Endothelial cell of umbilical vein (primary cell): ENCODE data around the gene PEDS1. TPM values are rescaled to one million over a fixed set of nuclear protein-coding genes. Genes with fewer than 3 reads are reported as not detected.
A peak's percentile ranks its signal among the peaks of the same experiment; 100 is the strongest.

Experiments used
- BruUV-seq: library from RNA; stranded (reverse); fragments of 400-500 nt; replicated peaks from 2 replicates; lab custom pipeline; 2021; lab: Mats Ljungman, UMichigan
- CTCF ChIA-PET: fragments of 300-600, 350-600 bp; sonication (Branson Sonifier 250); formaldehyde crosslinking; loops from one replicate; lab custom pipeline; 2021; ENCODE audit warnings: antibody characterized with exemption, inconsistent platforms; lab: Charles Lee
- POLR2A ChIA-PET: fragments of 300-600, 350-600 bp; sonication (Branson Sonifier 250); formaldehyde crosslinking; loops from one replicate; lab custom pipeline; 2021; ENCODE audit warnings: antibody characterized with exemption, inconsistent platforms; lab: Charles Lee
- DNase-seq: peaks from one replicate; pipeline ENCODE4 v3.0.0-alpha.2; 2011; ENCODE audit warnings: low read depth, low spot score
- FAIRE-seq: peaks from 2 replicates; lab custom pipeline; 2011; peaks lifted over from hg19 to GRCh38; lab: Jason Lieb, UNC
- H2AFZ ChIP-seq: 2 replicates; pipeline ENCODE4 v1.6.0; 2012; ENCODE audit warnings: low read depth, low read length, control low read depth, inconsistent platforms
- H3K27ac ChIP-seq: 2 replicates; pipeline ENCODE4 v1.5.1; 2011; ENCODE audit warnings: low read depth, mild to moderate bottlenecking, control low read depth, low read length, moderate library complexity; ENCODE audit not compliant: insufficient read depth
- H3K27me3 ChIP-seq, 2 experiments: 2 replicates each; pipeline versions ENCODE4 v1.6.0 to v1.6.1; 2011; ENCODE audit warnings: low read length in 2 of 2, mixed read lengths in 1 of 2; ENCODE audit not compliant: control insufficient read depth in 2 of 2, insufficient read depth in 2 of 2
- H3K36me3 ChIP-seq, 2 experiments: 2 replicates in 1 of 2; 3 replicates in 1 of 2; pipeline ENCODE4 v1.5.1; 2011; ENCODE audit warnings: low read length in 2 of 2, mild to moderate bottlenecking in 1 of 2, moderate library complexity in 1 of 2; ENCODE audit not compliant: control insufficient read depth in 2 of 2, insufficient read depth in 2 of 2; ENCODE audit errors: extremely low read depth in 1 of 2
- H3K4me1 ChIP-seq: 3 replicates; pipeline ENCODE4 v1.5.1; 2011; ENCODE audit warnings: mild to moderate bottlenecking, low read length; ENCODE audit not compliant: control insufficient read depth, insufficient read depth; ENCODE audit errors: extremely low read depth
- H3K4me2 ChIP-seq: 2 replicates; pipeline ENCODE4 v1.6.1; 2011; ENCODE audit warnings: low read length, control low read depth, mixed read lengths; ENCODE audit not compliant: insufficient read depth
- H3K4me3 ChIP-seq, 3 experiments: fragments of 200-600 bp in 1 of 3; sonication (generic), shearing (Covaris generic) in 1 of 3; replicated peaks in 1 of 3; 2 replicates each; pipeline ENCODE4 v1.5.1; 2011 to 2016; ENCODE audit warnings: control low read depth in 3 of 3, low read length in 3 of 3, mild to moderate bottlenecking in 2 of 3, inconsistent platforms in 1 of 3, low read depth in 1 of 3, moderate library complexity in 1 of 3; ENCODE audit not compliant: insufficient read depth in 1 of 3
- H3K79me2 ChIP-seq: 2 replicates; pipeline ENCODE4 v1.6.0; 2012; ENCODE audit warnings: low read length, inconsistent platforms; ENCODE audit not compliant: control insufficient read depth, insufficient read depth
- H3K9ac ChIP-seq: replicated peaks from 2 replicates; pipeline ENCODE3; 2011; ENCODE audit warnings: low read length, control low read depth; ENCODE audit not compliant: insufficient read depth; ENCODE audit errors: extremely low read depth
- H3K9me1 ChIP-seq: replicated peaks from 3 replicates; pipeline ENCODE4 v1.6.0; 2011; ENCODE audit warnings: mild to moderate bottlenecking, low read length; ENCODE audit not compliant: control insufficient read depth, insufficient read depth; ENCODE audit errors: extremely low read depth
- H3K9me3 ChIP-seq: replicated peaks from 2 replicates; pipeline ENCODE4 v1.5.1; 2012; ENCODE audit warnings: low read length, inconsistent platforms; ENCODE audit not compliant: control insufficient read depth, insufficient read depth
- H4K20me1 ChIP-seq: replicated peaks from 2 replicates; pipeline ENCODE3; 2011; ENCODE audit warnings: mild to moderate bottlenecking, low read length; ENCODE audit not compliant: control insufficient read depth, insufficient read depth; ENCODE audit errors: extremely low read depth
- CTCF ChIP-seq, 2 donors: IDR thresholded peaks; 1 replicate in 1 of 2; 2 replicates in 1 of 2; pipeline ENCODE4 v1.5.1; 2011; ENCODE audit warnings: low read length in 2 of 2, mild to moderate bottlenecking in 2 of 2, moderate library complexity in 2 of 2, control low read depth in 1 of 2, inconsistent platforms in 1 of 2, low read depth in 1 of 2; ENCODE audit not compliant: insufficient read depth in 1 of 2; ENCODE audit errors: extremely low read depth in 1 of 2
- EZH2 ChIP-seq: IDR thresholded peaks from 2 replicates; pipeline ENCODE4 v1.6.1; 2012; ENCODE audit warnings: borderline replicate concordance, low read depth, mild to moderate bottlenecking, moderate library complexity, low read length, inconsistent platforms; ENCODE audit not compliant: severe bottlenecking
- GATA2 ChIP-seq: IDR thresholded peaks from 2 replicates; pipeline ENCODE4 v1.7.0; 2011; ENCODE audit warnings: low read depth, mild to moderate bottlenecking, moderate library complexity, mixed read lengths, low read length; ENCODE audit not compliant: insufficient read length, insufficient read depth
- JUN ChIP-seq: IDR thresholded peaks from 2 replicates; pipeline ENCODE4 v1.6.1; 2011; ENCODE audit warnings: borderline replicate concordance, low read depth; ENCODE audit not compliant: insufficient read length, insufficient read depth
- MYC ChIP-seq: IDR thresholded peaks from one replicate; pipeline ENCODE4 v1.6.1; 2011; ENCODE audit warnings: mild to moderate bottlenecking, low read depth, low read length
- POLR2AphosphoS5 ChIP-seq: IDR thresholded peaks from 2 replicates; pipeline ENCODE4 v1.6.1; 2012; ENCODE audit warnings: low read depth, mild to moderate bottlenecking, control low read depth, low read length, moderate library complexity; ENCODE audit not compliant: insufficient read depth
- dilution Hi-C: fragments of 300-500 bp; cut with MboI; formaldehyde crosslinking; loops from one replicate; pipeline ENCODE4 v1.15.0; 2019; ENCODE audit warnings: low sequenced_read_pairs; ENCODE audit not compliant: extremely low pct_ligation_motif_present
- intact Hi-C: fragments of 100-400 bp; cut with micrococcal nuclease; formaldehyde crosslinking; loops from one replicate; pipeline ENCODE4 v1.10.0; 2022
- polyA plus RNA-seq, 4 experiments: library from polyadenylated mRNA; depleted of rRNA in 3 of 4; stranded (reverse) in 3 of 4; unstranded in 1 of 4; fragments of >200 nt; gene quantifications; 2 replicates each; pipeline versions ENCODE4 v1.2.1 to v1.2.3, GENCODE V29; 2011 to 2012; ENCODE audit warnings: missing spikeins in 1 of 4
- total RNA-seq: library from RNA; stranded (reverse); gene quantifications from 2 replicates; pipeline ENCODE4 v1.2.3, GENCODE V29; 2021

PEDS1 gene
- total and polyA plus RNA-seq, 2 donors (not counting 3 experiments of a cell fraction or from before 2014, with no cell fraction given): 62.7 to 131 TPM

- DNase-seq (no peak), FAIRE-seq (no peak)
- H3K79me2 ChIP-seq: peaks cover 11% of the 10 kb centered on the region
- H3K27ac ChIP-seq: no peak overlapping the region
- POLR2A ChIA-PET: no interaction called here
- intact Hi-C loops (loop anchor here (1.0 to 2.0 kb wide), 4 partner anchors 189 to 391 kb away; no protein-coding TSS in a partner anchor), dilution Hi-C loops (no loop called here)
- no peaks in the 10 kb centered on the region for H3K36me3 ChIP-seq
- CTCF ChIA-PET: interaction anchor here (0.9 to 5.5 kb wide), 7 partner anchors 210 to 560 kb away, joined by 3 to 52 read pairs (median 5); no protein-coding TSS in a partner anchor
- no peak overlapping the region for H3K9ac ChIP-seq
- H3K4me3 ChIP-seq: peak overlapping the region in 1 of 3 experiments; percentile 60
- peaks cover 0 to 2% of the 10 kb centered on the region in 2 experiments for H3K27me3 ChIP-seq
- TF ChIP-seq GATA2: no peak
- TF ChIP-seq POLR2AphosphoS5: no peak
- TF ChIP-seq MYC: no peak
- no peak for TF ChIP-seq CTCF (IDR thresholded peaks at IDR 0.05; ENCODE audit: extremely low read depth in 1 of 2, insufficient read depth in 1 of 2, low read depth in 1 of 2, low read length in 2 of 2)
- no peak for TF ChIP-seq JUN
- TF ChIP-seq EZH2: no peak
- H3K9me3 ChIP-seq: no peaks in the 10 kb centered on the region
- H4K20me1 ChIP-seq: no peaks in the 10 kb centered on the region
- peaks cover 12% of the 10 kb centered on the region for H3K4me1 ChIP-seq
- peak overlapping the region; percentile 52 for H2AFZ ChIP-seq
- no peaks in the 10 kb centered on the region for H3K9me1 ChIP-seq
- BruUV-seq: no TSS peak
- peak overlapping the region; percentile 35 for H3K4me2 ChIP-seq
Measured at GRCh38 chr20:50189681-50190250, 36.2 kb upstream of the PEDS1 start.
